GM23248 (cell line): Measurements from ENCODE around the gene IGF1R. TPM values are rescaled to one million over a fixed set of nuclear protein-coding genes. Genes with fewer than 3 reads are reported as not detected.
"Not testable (repeated sequence)": the region's sequence is repeated elsewhere in the genome, so short reads cannot be mapped to it uniquely, and the experiment has no call there.

ENCODE experiments used
- DNase-seq: peaks from one replicate; pipeline ENCODE4 v3.0.0-alpha.2; 2015
- H2AFZ ChIP-seq: fragments of 200-600 bp; sonication (generic); 2 replicates; pipeline ENCODE4 v1.6.1; 2016; ENCODE audit warnings: antibody characterized with exemption
- H3F3A ChIP-seq: fragments of 200-600 bp; sonication (generic); 2 replicates; pipeline ENCODE4 v1.6.1; 2016; ENCODE audit warnings: mild to moderate bottlenecking, antibody characterized with exemption, mixed run types; ENCODE audit not compliant: insufficient read depth
- H3K27ac ChIP-seq: fragments of 200-600 bp; sonication (generic); 2 replicates; pipeline ENCODE4 v1.5.1; 2016; ENCODE audit warnings: mild to moderate bottlenecking
- H3K27me3 ChIP-seq: fragments of 200-600 bp; sonication (generic); replicated peaks from 2 replicates; pipeline ENCODE4 v1.6.1; 2016; ENCODE audit warnings: mild to moderate bottlenecking; ENCODE audit not compliant: insufficient read depth
- H3K36me3 ChIP-seq: fragments of 200-600 bp; sonication (generic); 2 replicates; pipeline ENCODE4 v1.6.1; 2016; ENCODE audit warnings: low read depth, mild to moderate bottlenecking
- H3K4me1 ChIP-seq: fragments of 200-600 bp; sonication (generic); 2 replicates; pipeline ENCODE4 v1.6.1; 2016; ENCODE audit warnings: mild to moderate bottlenecking; ENCODE audit not compliant: insufficient read depth
- H3K4me2 ChIP-seq: fragments of 200-600 bp; sonication (generic); one replicate; pipeline ENCODE4 v1.6.1; 2016; ENCODE audit warnings: mild to moderate bottlenecking; ENCODE audit not compliant: unreplicated experiment
- H3K4me3 ChIP-seq: fragments of 200-600 bp; sonication (generic); 2 replicates; pipeline ENCODE4 v1.5.1; 2016; ENCODE audit warnings: mild to moderate bottlenecking
- H3K79me2 ChIP-seq: fragments of 200-600 bp; sonication (generic); 2 replicates; pipeline ENCODE4 v1.6.1; 2016; ENCODE audit warnings: mild to moderate bottlenecking; ENCODE audit not compliant: insufficient read depth
- H3K9ac ChIP-seq: fragments of 200-600 bp; sonication (generic); 2 replicates; pipeline ENCODE4 v1.6.1; 2016; ENCODE audit warnings: mild to moderate bottlenecking
- H3K9me2 ChIP-seq: fragments of 200-600 bp; sonication (generic); 2 replicates; pipeline ENCODE4 v1.6.1; 2016; ENCODE audit warnings: mixed run types, mild to moderate bottlenecking, moderate library complexity; ENCODE audit not compliant: insufficient read depth
- H3K9me3 ChIP-seq: fragments of 200-600 bp; sonication (generic); one replicate; pipeline ENCODE4 v1.6.1; 2017; ENCODE audit warnings: low read depth
- H4K20me1 ChIP-seq: fragments of 200-600 bp; sonication (generic); 2 replicates; pipeline ENCODE4 v1.6.0; 2016; ENCODE audit not compliant: insufficient read depth
- EZH2 ChIP-seq: fragments of 200-600 bp; sonication (generic); IDR thresholded peaks from 2 replicates; pipeline ENCODE4 v1.6.1; 2018; ENCODE audit warnings: antibody characterized with exemption, mild to moderate bottlenecking; ENCODE audit not compliant: insufficient read depth, poor library complexity, severe bottlenecking
- EZH2phosphoT487 ChIP-seq: fragments of 200-600 bp; sonication (generic); IDR thresholded peaks from 2 replicates; pipeline ENCODE4 v1.6.1; 2018; ENCODE audit warnings: antibody characterized with exemption, moderate library complexity, mild to moderate bottlenecking, low read depth; ENCODE audit not compliant: insufficient read depth
- WGBS, 2 experiments: methylation state at CpG; one replicate each; pipeline ENCODE4 v1.1.6; 2015 to 2017; ENCODE audit warnings: low lambda C conversion rate in 2 of 2, low coverage in 1 of 2; ENCODE audit errors: missing lambda C conversion rate in 2 of 2; 5-methylcytosine and 5-hydroxymethylcytosine counted together
- in situ Hi-C: fragments of 300-500 bp; cut with MboI; formaldehyde crosslinking; loops from 2 replicates; pipeline ENCODE4 v1.15.0; 2020
- polyA plus RNA-seq: library from polyadenylated mRNA; unstranded; fragments of >200 nt; fragmentation: Nextera tagmentation; extraction: Ambion mirVana; gene quantifications from 2 replicates; pipeline ENCODE4 v1.2.1, GENCODE V29; 2016
- total RNA-seq: library from RNA; depleted of rRNA; stranded (reverse); fragments of >200 nt; shearing (Covaris generic); gene quantifications from 2 replicates; pipeline ENCODE4 v1.2.3, GENCODE V29; 2014

The IGF1R gene
- total and polyA plus RNA-seq, 2 experiments from 2014 or later: 22.0 to 48.6 TPM

DNA sequence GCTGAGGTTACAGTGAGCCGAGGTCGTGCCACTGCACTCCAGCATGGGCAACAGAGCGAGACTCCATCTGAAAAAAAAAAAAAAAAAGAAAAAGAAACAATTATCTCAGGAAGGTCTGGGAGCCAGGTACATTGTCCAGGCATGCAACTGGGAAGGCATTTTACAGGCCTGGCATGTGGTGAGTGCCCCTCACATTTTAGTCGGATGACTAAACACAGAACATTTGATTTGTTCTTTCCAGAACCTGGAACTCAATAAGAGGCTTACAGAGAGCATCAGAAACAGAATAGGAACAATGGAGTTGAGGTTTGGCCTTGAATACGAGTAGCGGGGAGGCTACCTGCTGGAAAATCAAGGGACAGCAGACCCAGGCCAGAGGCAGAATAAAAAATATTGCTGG lies 33.7 kb upstream of the IGF1R start:
- 88 to 95% methylated on average over 6 of the region's 6 CpGs for WGBS, 2 experiments
- Histone ChIP-seq H3K9me3 (no peaks in the 10 kb centered on the region), H3K4me1 (0 out of 2 replicates have a peak, but pooled peaks cover 1% of the 10 kb centered on the region), H3K9me2 (no peaks in the 10 kb centered on the region), H2AFZ (no peak overlapping the region), H3F3A (no peaks in the 10 kb centered on the region), H4K20me1 (no peaks in the 10 kb centered on the region), H3K9ac (no peak overlapping the region), H3K79me2 (no peaks in the 10 kb centered on the region), H3K27me3 (peaks cover 22% of the 10 kb centered on the region), H3K4me3 (no peak overlapping the region), H3K36me3 (no peaks in the 10 kb centered on the region), H3K4me2 (no peak overlapping the region), H3K27ac (no peak overlapping the region)
- DNase-seq: no peak
- in situ Hi-C loops: no loop called here
- no peak for TF ChIP-seq EZH2
- no peak for TF ChIP-seq EZH2phosphoT487

- H3K79me2 ChIP-seq: no peaks in the 10 kb centered on the region
- no peak overlapping the region for H2AFZ ChIP-seq
- H3K4me3 ChIP-seq: no peak overlapping the region
- H3K9ac ChIP-seq: no peak overlapping the region
- 41% methylated on average over 10 of the region's 10 CpGs for WGBS, 2 experiments
- no peaks in the 10 kb centered on the region for H3K4me1 ChIP-seq
- H4K20me1 ChIP-seq: no peaks in the 10 kb centered on the region
- in situ Hi-C loops: no loop called here
- H3F3A ChIP-seq: no peaks in the 10 kb centered on the region
- no peak overlapping the region for H3K4me2 ChIP-seq
- H3K9me2 ChIP-seq: no peaks in the 10 kb centered on the region
- peaks cover 40% of the 10 kb centered on the region for H3K27me3 ChIP-seq
- DNase-seq: no peak
- H3K9me3 ChIP-seq: no peaks in the 10 kb centered on the region
- no peaks in the 10 kb centered on the region for H3K36me3 ChIP-seq
- H3K27ac ChIP-seq: no peak overlapping the region
- TF ChIP-seq EZH2 (no peak), EZH2phosphoT487 (no peak)
Observed at GRCh38 chr15:98616397-98616796, 31.9 kb upstream of the IGF1R start.

GRCh38 chr15:98617328-98617980 lies 30.9 kb upstream of the IGF1R start:
- no peak overlapping the region for H3K4me3 ChIP-seq
- H4K20me1 ChIP-seq: no peaks in the 10 kb centered on the region
- H3K27me3 ChIP-seq: peaks cover 50% of the 10 kb centered on the region
- no peaks in the 10 kb centered on the region for H3K36me3 ChIP-seq
- no peaks in the 10 kb centered on the region for H3K9me2 ChIP-seq
- in situ Hi-C loops: no loop called here
- 47 to 49% methylated on average over 5 of the region's 5 CpGs for WGBS, 2 experiments
- H3K4me1 ChIP-seq: no peaks in the 10 kb centered on the region
- no peaks in the 10 kb centered on the region for H3K79me2 ChIP-seq
- H3K9ac ChIP-seq: no peak overlapping the region
- H3K4me2 ChIP-seq: no peak overlapping the region
- no peak for TF ChIP-seq EZH2
- no peak for TF ChIP-seq EZH2phosphoT487
- H3K9me3 ChIP-seq: no peaks in the 10 kb centered on the region
- no peak overlapping the region for H3K27ac ChIP-seq
- H3F3A ChIP-seq: no peaks in the 10 kb centered on the region
- DNase-seq: no peak
- H2AFZ ChIP-seq: no peak overlapping the region

DNA sequence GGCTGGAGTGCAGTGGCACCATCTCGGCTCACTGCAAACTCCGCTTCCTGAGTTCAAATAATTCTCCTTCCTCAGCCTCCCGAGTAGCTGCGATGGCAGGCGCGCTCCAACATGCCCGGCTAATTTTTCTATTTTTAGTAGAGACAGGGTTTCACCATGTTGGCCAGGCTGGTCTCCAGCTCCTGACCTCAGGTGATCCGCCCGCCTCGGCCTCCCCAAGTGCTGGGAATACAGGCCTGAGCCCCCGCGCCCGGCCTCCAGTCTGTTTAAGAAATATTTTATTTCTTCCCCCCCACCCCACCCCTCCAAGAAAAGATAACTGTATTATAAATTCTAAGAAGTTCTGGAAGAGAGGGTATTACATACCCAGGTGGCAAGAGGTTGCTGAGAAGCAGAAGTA lies 29.8 kb upstream of the IGF1R start:
- H2AFZ ChIP-seq, H3K9me2 ChIP-seq, in situ Hi-C loops, H3F3A ChIP-seq, H3K4me1 ChIP-seq, H3K27ac ChIP-seq, H3K4me3 ChIP-seq, H3K79me2 ChIP-seq, H3K9me3 ChIP-seq, DNase-seq, H3K9ac ChIP-seq, H4K20me1 ChIP-seq, H3K4me2 ChIP-seq, H3K36me3 ChIP-seq: not testable (repeated sequence)
- peaks cover 60% of the 10 kb centered on the region for H3K27me3 ChIP-seq
- WGBS, 2 experiments: 72 to 77% methylated on average over 13 of the region's 13 CpGs

GRCh38 chr15:98620020-98620419 lies 28.3 kb upstream of the IGF1R start:
- in situ Hi-C loops: no loop called here
- no peak for DNase-seq
- no peaks in the 10 kb centered on the region for H3F3A ChIP-seq
- no peak for TF ChIP-seq EZH2phosphoT487
- TF ChIP-seq EZH2: no peak
- H3K4me2 ChIP-seq: no peak overlapping the region
- no peak overlapping the region for H3K27ac ChIP-seq
- no peaks in the 10 kb centered on the region for H3K36me3 ChIP-seq
- H4K20me1 ChIP-seq: no peaks in the 10 kb centered on the region
- WGBS, 2 experiments: 48 to 49% methylated on average over 8 of the region's 8 CpGs
- H3K27me3 ChIP-seq: peaks cover 74% of the 10 kb centered on the region
- H3K4me3 ChIP-seq: no peak overlapping the region
- H3K9me2 ChIP-seq: no peaks in the 10 kb centered on the region
- H3K4me1 ChIP-seq: no peaks in the 10 kb centered on the region
- H3K9ac ChIP-seq: no peak overlapping the region
- H3K9me3 ChIP-seq: no peaks in the 10 kb centered on the region
- H3K79me2 ChIP-seq: no peaks in the 10 kb centered on the region
- no peak overlapping the region for H2AFZ ChIP-seq
